ENCODE results near the gene MYBPC3.
A peak's percentile ranks its signal among the peaks of the same experiment; 100 is the strongest.

Gene MYBPC3

GRCh38 chr11:47379317-47379716 lies 26.8 kb upstream of the MYBPC3 start:
- no peaks in the 10 kb centered on the region for H3K36me3 ChIP-seq (ENCODE audit: control insufficient read depth in 1 of 2, insufficient read depth in 2 of 2, low read length in 2 of 2)
- H3K27ac ChIP-seq (ENCODE audit: low read length): no peak overlapping the region
- H3K9me3 ChIP-seq (ENCODE audit: control insufficient read depth in 1 of 2, low read length in 2 of 2): no peaks in the 10 kb centered on the region
- no peaks in the 10 kb centered on the region for H3K27me3 ChIP-seq (ENCODE audit: low read depth, low read length)
- no peaks in the 10 kb centered on the region for H3K4me1 ChIP-seq (ENCODE audit: control insufficient read depth in 1 of 2, insufficient read depth in 2 of 2, low read length in 2 of 2)
- no peak overlapping the region for H3K4me3 ChIP-seq (ENCODE audit: low read depth in 1 of 2, low read length in 2 of 2)

- H3K4me1 ChIP-seq (ENCODE audit: control insufficient read depth in 1 of 2, insufficient read depth in 2 of 2, low read length in 2 of 2): no peaks in the 10 kb centered on the region
- H3K36me3 ChIP-seq (ENCODE audit: control insufficient read depth in 1 of 2, insufficient read depth in 2 of 2, low read length in 2 of 2): no peaks in the 10 kb centered on the region
- no peaks in the 10 kb centered on the region for H3K27me3 ChIP-seq (ENCODE audit: low read depth, low read length)
- peak overlapping the region; percentile 49 for H3K27ac ChIP-seq (ENCODE audit: low read length)
- no peaks in the 10 kb centered on the region for H3K9me3 ChIP-seq (ENCODE audit: control insufficient read depth in 1 of 2, low read length in 2 of 2)
- no peak overlapping the region for H3K4me3 ChIP-seq (ENCODE audit: low read depth in 1 of 2, low read length in 2 of 2)
Measured at GRCh38 chr11:47378836-47379170, 26.3 kb upstream of the MYBPC3 start.

- no peaks in the 10 kb centered on the region for H3K4me1 ChIP-seq (ENCODE audit: control insufficient read depth in 1 of 2, insufficient read depth in 2 of 2, low read length in 2 of 2)
- H3K27ac ChIP-seq (ENCODE audit: low read length): peak within 1 kb of the TSS; percentile 77
- peak within 1 kb of the TSS; percentile 50 to 55 for H3K4me3 ChIP-seq (ENCODE audit: low read depth in 1 of 2, low read length in 2 of 2)
- H3K36me3 ChIP-seq (ENCODE audit: control insufficient read depth in 1 of 2, insufficient read depth in 2 of 2, low read length in 2 of 2): no peaks in the 10 kb centered on the region
- H3K27me3 ChIP-seq (ENCODE audit: low read depth, low read length): no peaks in the 10 kb centered on the region
- no peaks in the 10 kb centered on the region for H3K9me3 ChIP-seq (ENCODE audit: control insufficient read depth in 1 of 2, low read length in 2 of 2)
Measured at GRCh38 chr11:47378010-47378835, 25.7 kb upstream of the MYBPC3 start, which contains the start of gene SPI1. TSS of gene SPI1 (minus strand) at chr11:47378547. CDS start at chr11:47378353, 194 bp downstream.

DNA sequence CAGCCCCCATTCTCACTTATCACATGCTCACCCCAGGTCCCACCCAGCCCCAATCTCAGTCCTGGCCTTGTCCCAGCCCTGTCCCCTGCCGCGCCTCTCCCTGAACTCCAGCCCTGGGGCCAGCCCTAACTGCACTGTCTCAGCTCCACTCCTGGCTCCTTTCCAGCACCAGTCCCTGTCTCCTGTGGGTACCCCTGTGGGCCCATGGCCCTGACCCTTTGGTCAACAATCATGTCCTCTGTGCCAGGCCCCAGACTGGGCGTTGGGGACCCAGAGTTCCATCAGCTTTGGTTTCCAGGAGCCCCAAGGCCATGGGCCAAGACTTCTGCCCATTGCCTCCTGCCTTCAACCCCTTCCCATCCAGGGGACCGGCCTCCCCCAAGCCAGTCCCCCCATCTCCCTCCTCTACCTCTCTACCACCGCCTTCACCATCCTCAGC lies 25.1 kb upstream of the MYBPC3 start:
- Histone ChIP-seq H3K27ac (ENCODE audit: low read length) (peak overlapping the region; percentile 77), H3K9me3 (ENCODE audit: control insufficient read depth in 1 of 2, low read length in 2 of 2) (no peaks in the 10 kb centered on the region), H3K4me1 (ENCODE audit: control insufficient read depth in 1 of 2, insufficient read depth in 2 of 2, low read length in 2 of 2) (no peaks in the 10 kb centered on the region), H3K4me3 (ENCODE audit: low read depth in 1 of 2, low read length in 2 of 2) (peak overlapping the region; percentile 50 to 55), H3K36me3 (ENCODE audit: control insufficient read depth in 1 of 2, insufficient read depth in 2 of 2, low read length in 2 of 2) (no peaks in the 10 kb centered on the region), H3K27me3 (ENCODE audit: low read depth, low read length) (no peaks in the 10 kb centered on the region)

GRCh38 chr11:47376525-47377371 lies 24.2 kb upstream of the MYBPC3 start:
- Histone ChIP-seq H3K27me3 (ENCODE audit: low read depth, low read length) (no peaks in the 10 kb centered on the region), H3K4me3 (ENCODE audit: low read depth in 1 of 2, low read length in 2 of 2) (peak overlapping the region; percentile 50 to 55), H3K27ac (ENCODE audit: low read length) (peak overlapping the region; percentile 77)

DNA sequence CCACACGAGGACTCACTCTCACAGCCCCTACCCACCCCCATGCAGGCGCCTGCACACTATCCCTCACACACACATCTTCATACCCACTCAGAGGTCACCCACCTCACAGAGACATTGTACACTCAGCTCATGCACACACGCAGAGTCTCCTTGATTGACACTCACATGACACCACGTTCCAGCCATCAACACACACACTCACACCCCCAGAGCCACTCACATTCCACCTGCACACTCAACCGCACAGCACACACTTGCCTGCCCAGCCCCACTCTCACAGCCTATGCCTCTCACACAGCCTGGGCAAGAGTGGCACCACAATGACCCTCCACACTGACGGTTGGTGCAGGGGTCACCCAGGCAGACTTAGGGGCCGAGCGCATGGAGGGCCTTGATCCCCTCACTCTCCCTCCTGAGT lies 23.6 kb upstream of the MYBPC3 start:
- H3K27ac ChIP-seq (ENCODE audit: low read length): no peak overlapping the region
- peak overlapping the region; percentile 50 to 55 for H3K4me3 ChIP-seq (ENCODE audit: low read depth in 1 of 2, low read length in 2 of 2)
- no peaks in the 10 kb centered on the region for H3K4me1 ChIP-seq (ENCODE audit: control insufficient read depth in 1 of 2, insufficient read depth in 2 of 2, low read length in 2 of 2)
- H3K27me3 ChIP-seq (ENCODE audit: low read depth, low read length): no peaks in the 10 kb centered on the region
- H3K36me3 ChIP-seq (ENCODE audit: control insufficient read depth in 1 of 2, insufficient read depth in 2 of 2, low read length in 2 of 2): no peaks in the 10 kb centered on the region
- no peaks in the 10 kb centered on the region for H3K9me3 ChIP-seq (ENCODE audit: control insufficient read depth in 1 of 2, low read length in 2 of 2)

More at GRCh38 chr11:47376525-47377371, 24.2 kb upstream of the MYBPC3 start:
- H3K9me3 ChIP-seq (ENCODE audit: control insufficient read depth in 1 of 2, low read length in 2 of 2): no peaks in the 10 kb centered on the region
- H3K36me3 ChIP-seq (ENCODE audit: control insufficient read depth in 1 of 2, insufficient read depth in 2 of 2, low read length in 2 of 2): no peaks in the 10 kb centered on the region
- no peaks in the 10 kb centered on the region for H3K4me1 ChIP-seq (ENCODE audit: control insufficient read depth in 1 of 2, insufficient read depth in 2 of 2, low read length in 2 of 2)

- Histone ChIP-seq H3K36me3 (ENCODE audit: control insufficient read depth in 1 of 2, insufficient read depth in 2 of 2, low read length in 2 of 2) (no peaks in the 10 kb centered on the region), H3K27me3 (ENCODE audit: low read depth, low read length) (no peaks in the 10 kb centered on the region), H3K27ac (ENCODE audit: low read length) (no peak overlapping the region), H3K4me1 (ENCODE audit: control insufficient read depth in 1 of 2, insufficient read depth in 2 of 2, low read length in 2 of 2) (no peaks in the 10 kb centered on the region), H3K9me3 (ENCODE audit: control insufficient read depth in 1 of 2, low read length in 2 of 2) (no peaks in the 10 kb centered on the region), H3K4me3 (ENCODE audit: low read depth in 1 of 2, low read length in 2 of 2) (peak overlapping the region; percentile 21 to 50)
Measured at GRCh38 chr11:47375546-47376085, 23.1 kb upstream of the MYBPC3 start.

DNA sequence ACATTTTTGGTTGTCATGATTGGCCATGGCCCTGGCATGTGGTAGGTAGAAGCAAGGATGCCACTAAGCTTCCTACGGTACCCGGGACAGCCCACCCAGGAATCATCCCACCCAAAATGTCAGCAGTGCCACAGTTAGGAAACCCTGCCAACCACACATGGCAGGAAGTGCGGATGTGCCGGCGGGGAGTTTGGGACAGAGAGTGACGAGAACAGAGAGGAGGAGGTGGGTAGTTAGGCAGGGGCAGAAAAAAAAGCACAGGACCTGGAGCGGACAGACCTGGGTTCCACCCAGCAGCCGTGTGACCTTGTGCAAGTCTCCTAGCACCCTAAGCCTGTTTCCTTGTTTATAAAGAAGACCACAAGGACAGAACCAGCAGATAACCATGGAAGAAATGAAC lies 22.5 kb upstream of the MYBPC3 start:
- Histone ChIP-seq H3K27ac (ENCODE audit: low read length) (no peak overlapping the region), H3K4me3 (ENCODE audit: low read depth in 1 of 2, low read length in 2 of 2) (peak overlapping the region; percentile 21 to 50), H3K9me3 (ENCODE audit: control insufficient read depth in 1 of 2, low read length in 2 of 2) (no peaks in the 10 kb centered on the region), H3K4me1 (ENCODE audit: control insufficient read depth in 1 of 2, insufficient read depth in 2 of 2, low read length in 2 of 2) (no peaks in the 10 kb centered on the region), H3K36me3 (ENCODE audit: control insufficient read depth in 1 of 2, insufficient read depth in 2 of 2, low read length in 2 of 2) (no peaks in the 10 kb centered on the region), H3K27me3 (ENCODE audit: low read depth, low read length) (no peaks in the 10 kb centered on the region)

DNA sequence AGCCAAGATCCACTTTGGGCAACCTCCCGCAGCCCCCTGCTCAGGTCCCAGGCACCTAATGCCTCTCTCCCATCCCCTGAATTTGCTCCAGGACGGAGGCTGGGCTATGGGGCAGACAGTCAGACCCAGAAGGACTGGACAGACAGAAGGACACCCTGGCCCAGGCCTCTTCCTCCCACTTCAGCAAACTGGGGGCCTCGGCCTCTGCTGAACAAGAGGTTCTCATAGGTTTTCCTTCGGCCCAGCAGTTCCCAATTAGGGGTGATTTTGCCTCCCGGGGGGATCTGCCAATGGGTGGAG lies 22.2 kb upstream of the MYBPC3 start:
- H3K4me1 ChIP-seq (ENCODE audit: control insufficient read depth in 1 of 2, insufficient read depth in 2 of 2, low read length in 2 of 2): no peaks in the 10 kb centered on the region
- H3K36me3 ChIP-seq (ENCODE audit: control insufficient read depth in 1 of 2, insufficient read depth in 2 of 2, low read length in 2 of 2): no peaks in the 10 kb centered on the region
- no peaks in the 10 kb centered on the region for H3K27me3 ChIP-seq (ENCODE audit: low read depth, low read length)
- H3K27ac ChIP-seq (ENCODE audit: low read length): no peak overlapping the region
- no peaks in the 10 kb centered on the region for H3K9me3 ChIP-seq (ENCODE audit: control insufficient read depth in 1 of 2, low read length in 2 of 2)
- H3K4me3 ChIP-seq (ENCODE audit: low read depth in 1 of 2, low read length in 2 of 2): peak overlapping the region in 1 of 2 donors; percentile 50

- Histone ChIP-seq H3K36me3 (ENCODE audit: control insufficient read depth in 1 of 2, insufficient read depth in 2 of 2, low read length in 2 of 2) (no peaks in the 10 kb centered on the region), H3K27me3 (ENCODE audit: low read depth, low read length) (no peaks in the 10 kb centered on the region), H3K9me3 (ENCODE audit: control insufficient read depth in 1 of 2, low read length in 2 of 2) (no peaks in the 10 kb centered on the region), H3K27ac (ENCODE audit: low read length) (no peak overlapping the region), H3K4me1 (ENCODE audit: control insufficient read depth in 1 of 2, insufficient read depth in 2 of 2, low read length in 2 of 2) (no peaks in the 10 kb centered on the region), H3K4me3 (ENCODE audit: low read depth in 1 of 2, low read length in 2 of 2) (no peak overlapping the region)
Measured at GRCh38 chr11:47373876-47374719, 21.6 kb upstream of the MYBPC3 start.

- H3K9me3 ChIP-seq (ENCODE audit: control insufficient read depth in 1 of 2, low read length in 2 of 2): no peaks in the 10 kb centered on the region
- H3K27me3 ChIP-seq (ENCODE audit: low read depth, low read length): no peaks in the 10 kb centered on the region
- H3K36me3 ChIP-seq (ENCODE audit: control insufficient read depth in 1 of 2, insufficient read depth in 2 of 2, low read length in 2 of 2): no peaks in the 10 kb centered on the region
- H3K4me1 ChIP-seq (ENCODE audit: control insufficient read depth in 1 of 2, insufficient read depth in 2 of 2, low read length in 2 of 2): no peaks in the 10 kb centered on the region
- H3K27ac ChIP-seq (ENCODE audit: low read length): no peak overlapping the region
- H3K4me3 ChIP-seq (ENCODE audit: low read depth in 1 of 2, low read length in 2 of 2): no peak overlapping the region
Measured at GRCh38 chr11:47372422-47372821, 19.9 kb upstream of the MYBPC3 start.
